K562 (cell line): ENCODE results near the gene ZFYVE1. TPM values are rescaled to one million over a fixed set of nuclear protein-coding genes. Genes with fewer than 3 reads are reported as not detected.

ENCODE experiments used
- ATAC-seq: fragments of 200-7000 bp; cut with Tn5 transposase; 3 replicates; pipeline ENCODE4 v1.9.1; 2020; ENCODE audit warnings: moderate library complexity
- BruUV-seq: library from RNA; stranded (reverse); fragments of 400-500 nt; replicated peaks from 2 replicates; lab custom pipeline; 2021; lab: Mats Ljungman, UMichigan
- CTCF ChIA-PET: fragments of 300-600 bp; formaldehyde crosslinking; extraction: SDS; loops from one replicate; lab custom pipeline; 2021; ENCODE audit warnings: low intra/inter-chr PET ratio; lab: Yijun Ruan, JAX
- POLR2A ChIA-PET: fragments of 300-600, 350-650 bp; sonication (Branson Sonifier 250); formaldehyde crosslinking; extraction: SDS; loops from one replicate; lab custom pipeline; 2021; ENCODE audit warnings: antibody characterized with exemption, inconsistent platforms; lab: Yijun Ruan, JAX
- DNase-seq, 4 experiments: peaks; one replicate each; pipeline versions ENCODE4 v3.0.0 to v3.0.0-alpha.2; 2011 to 2018; ENCODE audit warnings: low spot score in 3 of 4, mixed read lengths in 3 of 4; ENCODE audit errors: extremely low read depth in 1 of 4
- FAIRE-seq: peaks from 2 replicates; lab custom pipeline; 2011; peaks lifted over from hg19 to GRCh38; lab: Jason Lieb, UNC
- H2AFZ ChIP-seq: 2 replicates; pipeline ENCODE4 v1.6.0; 2011; ENCODE audit warnings: low read depth, low read length, control low read depth, inconsistent platforms
- H3K27ac ChIP-seq: fragments of 200-600 bp; 3 replicates; pipeline ENCODE4 v1.8.0; 2011; ENCODE audit warnings: low read depth, mild to moderate bottlenecking, control low read depth, inconsistent platforms, low read length, moderate library complexity, mixed read lengths; ENCODE audit errors: extremely low read depth
- H3K27me3 ChIP-seq, 2 experiments: fragments of 300-600 bp in 1 of 2; 2 replicates in 1 of 2; 3 replicates in 1 of 2; pipeline versions ENCODE4 v1.6.0 to v1.8.0; 2011; ENCODE audit warnings: inconsistent platforms in 2 of 2, low read length in 2 of 2, mild to moderate bottlenecking in 1 of 2, mixed read lengths in 1 of 2, moderate library complexity in 1 of 2; ENCODE audit not compliant: control insufficient read depth in 2 of 2, insufficient read depth in 2 of 2
- H3K36me3 ChIP-seq: fragments of 300-600 bp; 3 replicates; pipeline ENCODE4 v1.8.0; 2011; ENCODE audit warnings: mild to moderate bottlenecking, low read length, inconsistent platforms; ENCODE audit not compliant: control insufficient read depth, insufficient read depth
- H3K4me1 ChIP-seq, 2 experiments: fragments of 200-600 bp in 1 of 2; replicated peaks in 1 of 2; 2 replicates in 1 of 2; 3 replicates in 1 of 2; pipeline versions ENCODE4 v1.5.1 to v1.8.0; 2011; ENCODE audit warnings: inconsistent platforms in 2 of 2, low read length in 2 of 2, mild to moderate bottlenecking in 1 of 2, mixed read lengths in 1 of 2, moderate library complexity in 1 of 2; ENCODE audit not compliant: control insufficient read depth in 2 of 2, insufficient read depth in 2 of 2
- H3K4me2 ChIP-seq: 2 replicates; pipeline ENCODE4 v1.6.1; 2011; ENCODE audit warnings: low read length, control low read depth, inconsistent platforms, mixed read lengths; ENCODE audit not compliant: insufficient read depth
- H3K4me3 ChIP-seq: fragments of 200-600 bp; sonication (generic), shearing (Covaris generic); 2 replicates; pipeline ENCODE4 v1.5.1; 2016; ENCODE audit warnings: control low read depth, inconsistent platforms
- H3K79me2 ChIP-seq: fragments of 200-600 bp; 3 replicates; pipeline ENCODE4 v1.8.0; 2011; ENCODE audit warnings: low read length, inconsistent platforms; ENCODE audit not compliant: control insufficient read depth, insufficient read depth
- H3K9ac ChIP-seq, 2 experiments: 2 replicates each; pipeline versions ENCODE4 v1.6.0 to v1.6.1; 2011; ENCODE audit warnings: low read depth in 2 of 2, low read length in 2 of 2, control low read depth in 1 of 2, inconsistent platforms in 1 of 2, mild to moderate bottlenecking in 1 of 2, mixed read lengths in 1 of 2; ENCODE audit not compliant: insufficient read depth in 1 of 2
- H3K9me1 ChIP-seq: one replicate; pipeline ENCODE4 v1.6.0; 2011; ENCODE audit warnings: inconsistent platforms, mild to moderate bottlenecking, low read length, moderate library complexity; ENCODE audit not compliant: control insufficient read depth, insufficient read depth
- H3K9me3 ChIP-seq: replicated peaks from 2 replicates; pipeline ENCODE4 v1.5.1; 2011; ENCODE audit warnings: low read depth, low read length, inconsistent platforms; ENCODE audit not compliant: control insufficient read depth, insufficient read depth
- H4K20me1 ChIP-seq: replicated peaks from 2 replicates; pipeline ENCODE4 v1.6.1; 2011; ENCODE audit warnings: low read length, inconsistent platforms, mixed read lengths; ENCODE audit not compliant: control insufficient read depth, insufficient read depth
- FOXM1 ChIP-seq, 2 experiments: fragments of 450-650 bp in 1 of 2; sonication (generic) in 1 of 2; formaldehyde crosslinking in 1 of 2; IDR thresholded peaks; 2 replicates each; pipeline versions ENCODE4 v1.6.1 to v1.9.0; 2017 to 2022; ENCODE audit warnings: low read depth in 2 of 2, mild to moderate bottlenecking in 2 of 2, missing genetic modification reagents in 1 of 2, moderate library complexity in 1 of 2
- HDAC1 ChIP-seq, 2 experiments: fragments of 450-650 bp; IDR thresholded peaks; 2 replicates each; pipeline ENCODE4 v1.6.1; 2016 to 2017; ENCODE audit warnings: inconsistent platforms in 1 of 2, mild to moderate bottlenecking in 1 of 2, moderate library complexity in 1 of 2
- PHB ChIP-seq: fragments of 250-450 bp; sonication (Bioruptor Pico); IDR thresholded peaks from 2 replicates; pipeline ENCODE4 v1.5.0; 2021
- RB1 ChIP-seq: fragments of 450-650 bp; IDR thresholded peaks from 2 replicates; pipeline ENCODE4 v1.6.1; 2017; ENCODE audit warnings: low read depth, mild to moderate bottlenecking
- SRSF3 ChIP-seq: fragments of 200-400 bp; formaldehyde crosslinking; IDR thresholded peaks from 2 replicates; pipeline ENCODE4 v1.6.1; 2016; ENCODE audit warnings: mild to moderate bottlenecking, low read length, moderate library complexity; ENCODE audit not compliant: insufficient read depth
- TCF7L2 ChIP-seq: fragments of 150-350 bp; IDR thresholded peaks from 2 replicates; pipeline ENCODE4 v1.6.1; 2016; ENCODE audit warnings: low read depth, mild to moderate bottlenecking, low read length, moderate library complexity
- ZNF217 ChIP-seq: sonication (generic); formaldehyde crosslinking; IDR thresholded peaks from 2 replicates; pipeline ENCODE4 v1.8.0; 2022; ENCODE audit warnings: mild to moderate bottlenecking, missing genetic modification reagents
- ZNF740 ChIP-seq, 3 experiments: fragments of 200-800 bp in 1 of 3; sonication (Bioruptor generic) in 1 of 3; sonication (generic) in 1 of 3; formaldehyde crosslinking in 1 of 3; IDR thresholded peaks; 2 replicates each; pipeline versions ENCODE4 v1.6.1 to v1.8.0; 2016 to 2022; ENCODE audit warnings: mild to moderate bottlenecking in 2 of 3, missing compliant biosample characterization in 2 of 3, missing genetic modification characterization in 2 of 3, missing genetic modification reagents in 1 of 3
- ZNF76 ChIP-seq: fragments of 250-450 bp; sonication (Bioruptor Pico); IDR thresholded peaks from 2 replicates; pipeline ENCODE4 v1.4.0; 2020; ENCODE audit warnings: mild to moderate bottlenecking, moderate library complexity, borderline replicate concordance
- WGBS: fragments of 100-300 bp; shearing (Covaris generic); methylation state at CpG from one replicate; pipeline ENCODE4 v1.1.6; 2016; ENCODE audit warnings: low coverage, mixed read lengths; ENCODE audit not compliant: insufficient coverage; ENCODE audit errors: missing lambda C conversion rate; 5-methylcytosine and 5-hydroxymethylcytosine counted together
- in situ Hi-C: fragments of 300-500 bp; cut with MboI; formaldehyde crosslinking; loops from 4 replicates; pipeline ENCODE4 v1.15.0; 2018; ENCODE audit warnings: inconsistent platforms, mixed read lengths
- intact Hi-C: fragments of 100-400 bp; cut with micrococcal nuclease; formaldehyde crosslinking; loops from 2 replicates; pipeline ENCODE4 v1.14.2; 2022
- polyA plus RNA-seq, 8 experiments: library from polyadenylated mRNA; depleted of rRNA in 4 of 8; stranded (reverse) in 5 of 8; unstranded in 3 of 8; fragments of >200 nt; fragmentation: Nextera tagmentation in 2 of 8; fragmentation: Illumina TruSeq in 1 of 8; extraction: Ambion mirVana in 2 of 8; extraction: Trizol in 1 of 8; gene quantifications; 2 replicates each; pipeline versions ENCODE4 v1.2.1 to v1.2.3, GENCODE V29; 2011 to 2014; ENCODE audit warnings: inconsistent platforms in 1 of 8, missing spikeins in 1 of 8
- total RNA-seq, 7 experiments: library from RNA; depleted of rRNA in 6 of 7; stranded (reverse); fragments of >200 nt in 6 of 7; fragmentation: Illumina TruSeq in 2 of 7; extraction: Trizol in 2 of 7; gene quantifications; 2 replicates each; pipeline versions ENCODE4 v1.2.1 to v1.2.3, GENCODE V29; 2011 to 2021; ENCODE audit warnings: low replicate concordance in 1 of 7

Gene ZFYVE1
- total and polyA plus RNA-seq, 9 of the 15 experiments (the other 6 are each of a cell fraction or from before 2014, with no cell fraction given): 0.62 to 5.5 (median 3.4) TPM

- Histone ChIP-seq H3K4me2 (no peak overlapping the region), H3K36me3 (no peaks in the 10 kb centered on the region), H3K9me3 (no peaks in the 10 kb centered on the region), H3K27me3 (no peaks in the 10 kb centered on the region), H3K27ac (no peak overlapping the region), H3K4me1 (no peaks in the 10 kb centered on the region), H3K4me3 (no peak overlapping the region)
- intact Hi-C loops (no loop called here), in situ Hi-C loops (no loop called here)
- FAIRE-seq: no peak
- no TSS peak for BruUV-seq
- POLR2A ChIA-PET: interaction anchor here (0.6 to 2.2 kb wide), 2 partner anchors 12 to 14 kb away, joined by 4 to 5 read pairs; no protein-coding TSS in a partner anchor
- CTCF ChIA-PET: no interaction called here
- WGBS: 51% methylated on average over 3 of the region's 3 CpGs
- ATAC-seq: no peak
- no peak for TF ChIP-seq TCF7L2
- no peak for TF ChIP-seq ZNF217 (CRISPR knock-in tag)
- no peak for TF ChIP-seq SRSF3
- TF ChIP-seq RB1: no peak
- no peak for TF ChIP-seq PHB (CRISPR knock-in tag)
- no peak for TF ChIP-seq ZNF740 (CRISPR knock-in tag; IDR thresholded peaks at IDR 0.05)
- no peak for TF ChIP-seq ZNF740 (tag; IDR thresholded peaks at IDR 0.05)
- no peak for TF ChIP-seq HDAC1 (IDR thresholded peaks at IDR 0.05)
- TF ChIP-seq ZNF76: no peak
- TF ChIP-seq FOXM1 (IDR thresholded peaks at IDR 0.05; ENCODE audit: low read depth): no peak
- TF ChIP-seq FOXM1 (CRISPR knock-in tag; IDR thresholded peaks at IDR 0.05; ENCODE audit: low read depth): no peak
- TF ChIP-seq, all 486 proteins: peak for 0
- no peak overlapping the region for H3K9ac ChIP-seq
- H3K9me1 ChIP-seq: no peaks in the 10 kb centered on the region
- no peak overlapping the region for H2AFZ ChIP-seq
- DNase-seq: no peak
- H3K79me2 ChIP-seq: no peaks in the 10 kb centered on the region
- H4K20me1 ChIP-seq: no peaks in the 10 kb centered on the region
Measured at GRCh38 chr14:72982146-72982708, 44.7 kb downstream of the ZFYVE1 start.
